SIG-M5 treated with dmso at 0.1 percent for 504 hours (cell line): ENCODE measurements around the gene INSYN1.
"Not testable (repeated sequence)": the region's sequence is repeated elsewhere in the genome, so short reads cannot be mapped to it uniquely, and the experiment has no call there.

Experiments
- DNase-seq: peaks from one replicate; lab custom pipeline; 2025; ENCODE audit not compliant: unreplicated experiment; lab: John Stamatoyannopoulos, UW

Gene INSYN1

DNA sequence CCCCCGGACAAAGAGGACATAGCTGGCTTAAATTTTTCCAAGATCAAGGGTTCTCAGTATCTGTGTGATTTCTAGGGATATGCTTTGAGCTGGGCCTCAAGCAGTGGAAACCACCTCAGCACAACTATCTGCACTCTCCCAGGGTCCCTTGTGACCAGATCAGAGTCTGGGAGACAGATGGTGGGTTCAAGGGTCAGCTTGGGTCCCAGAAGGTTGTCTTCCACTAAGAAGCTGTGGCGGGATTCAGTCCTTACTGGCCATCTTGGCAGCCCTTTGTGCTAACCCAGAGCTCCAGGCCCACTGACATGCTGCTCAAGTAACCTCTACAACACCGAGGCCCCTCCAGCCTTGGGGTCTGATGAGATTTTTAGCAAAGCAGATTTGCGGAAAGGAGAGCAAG lies 2.7 kb downstream of the INSYN1 start:
- no peak for DNase-seq

DNA sequence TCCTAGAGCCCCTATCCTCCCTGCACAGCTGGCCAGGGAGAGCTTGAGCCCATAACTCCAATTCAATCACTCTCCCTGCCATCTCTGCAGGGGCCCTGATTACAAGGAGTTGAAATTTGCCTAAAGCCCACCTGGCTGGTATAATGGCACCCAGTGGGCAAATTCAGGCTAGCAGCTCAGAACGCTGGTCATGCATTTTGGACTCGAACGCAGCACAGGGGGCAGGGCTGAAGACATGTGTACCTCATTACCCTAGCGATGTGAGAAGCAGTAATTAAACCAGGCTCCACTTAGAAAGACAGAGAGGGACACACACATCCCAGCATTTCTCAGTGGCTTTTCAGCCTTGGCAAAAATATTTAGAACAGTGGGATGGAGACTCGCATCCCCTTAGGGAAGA lies 3.2 kb downstream of the INSYN1 start:
- no peak for DNase-seq

DNA sequence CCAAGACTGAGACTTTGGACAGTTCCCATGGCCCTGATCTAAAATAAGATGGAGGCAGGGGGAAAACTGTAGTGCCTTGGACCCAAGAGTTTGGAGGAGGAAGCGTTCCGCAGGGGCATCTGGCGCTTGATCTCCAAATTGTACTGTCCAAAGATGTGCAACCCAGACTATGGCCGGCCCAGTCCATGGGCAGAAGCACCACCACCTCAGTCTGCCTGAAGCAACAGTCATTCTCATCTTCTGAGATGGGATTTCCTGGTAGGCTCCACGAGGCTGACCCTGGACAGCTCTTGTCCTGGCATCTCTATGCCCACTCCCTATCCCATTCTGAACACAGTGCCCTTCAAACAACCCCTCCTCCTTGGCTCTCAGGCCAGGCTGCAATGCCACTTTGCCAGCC lies 3.6 kb downstream of the INSYN1 start:
- DNase-seq: no peak

DNA sequence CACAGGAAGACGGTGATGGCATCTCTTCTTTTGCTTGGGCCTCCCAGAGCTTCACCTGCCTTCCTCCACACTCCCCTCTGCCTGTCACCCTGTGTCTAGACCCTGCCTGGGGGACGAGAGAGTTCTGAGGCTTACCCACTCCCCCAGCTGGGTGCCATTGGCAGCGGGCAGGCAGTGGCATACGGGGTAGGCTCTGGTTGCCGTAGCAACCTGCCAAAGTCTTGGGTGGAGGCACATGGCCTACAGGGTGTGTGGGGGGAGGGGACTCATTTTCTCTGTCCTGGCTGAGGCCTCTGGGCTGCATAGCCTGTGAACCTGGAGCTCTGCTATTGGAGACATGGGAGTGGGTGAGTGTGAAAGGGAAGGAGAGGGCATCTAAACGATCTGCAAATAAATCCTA lies 4.4 kb downstream of the INSYN1 start:
- DNase-seq: no peak

DNA sequence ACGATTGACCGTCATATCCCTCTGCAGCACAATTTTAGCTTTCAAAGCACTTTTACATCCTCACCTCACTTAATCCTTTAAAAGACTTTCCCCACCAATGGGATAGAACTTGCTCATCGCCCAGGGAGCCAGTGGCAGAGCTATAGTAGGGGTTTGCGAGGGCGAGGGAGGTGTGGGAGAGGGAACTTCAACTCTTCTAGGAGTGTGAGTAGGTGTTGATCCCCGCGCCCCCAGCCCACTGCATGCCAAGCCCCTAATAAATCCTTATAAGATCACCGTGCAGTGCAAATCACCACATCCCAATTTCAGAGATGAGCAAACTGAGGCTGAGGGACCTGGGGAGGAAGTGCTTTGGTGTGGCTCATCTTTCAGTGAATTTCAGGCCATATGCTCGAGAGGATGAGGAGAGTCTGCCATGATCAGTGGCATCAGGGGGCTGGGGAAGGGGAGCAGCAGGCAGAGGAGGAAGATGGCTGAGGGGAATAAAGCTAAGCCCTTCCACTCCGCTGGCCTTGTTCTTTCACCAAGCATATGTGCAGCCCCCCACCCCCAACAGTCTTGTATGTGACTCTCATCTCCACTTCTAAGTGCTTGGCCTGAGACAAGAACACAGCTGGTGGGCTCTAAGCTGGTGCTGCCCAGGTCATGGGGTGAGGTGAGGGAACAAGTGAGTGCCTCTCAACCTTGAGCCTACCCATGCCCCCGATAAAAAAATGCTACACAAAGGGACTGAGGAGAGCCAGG lies 5.1 kb downstream of the INSYN1 start:
- DNase-seq: no peak

DNA sequence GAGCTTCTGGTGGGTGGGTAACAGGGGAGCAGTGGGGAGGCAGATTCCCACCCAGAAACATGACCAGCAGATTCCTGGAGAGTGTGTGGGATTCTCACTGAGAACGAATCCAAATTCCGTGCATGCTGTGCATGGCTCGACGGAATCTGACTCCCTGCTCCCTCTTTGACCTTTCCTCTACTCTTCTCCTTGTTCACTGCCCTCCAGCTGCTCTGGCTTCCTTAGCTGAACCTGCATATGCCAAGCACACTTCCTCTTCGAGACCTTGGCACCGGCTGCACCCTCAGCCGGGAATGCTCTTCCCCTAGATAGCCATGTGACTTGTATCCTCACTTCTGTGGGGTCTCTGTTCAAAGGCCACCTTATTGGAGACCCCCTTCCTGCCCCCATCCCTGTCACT lies 6.3 kb downstream of the INSYN1 start:
- DNase-seq: no peak

DNA sequence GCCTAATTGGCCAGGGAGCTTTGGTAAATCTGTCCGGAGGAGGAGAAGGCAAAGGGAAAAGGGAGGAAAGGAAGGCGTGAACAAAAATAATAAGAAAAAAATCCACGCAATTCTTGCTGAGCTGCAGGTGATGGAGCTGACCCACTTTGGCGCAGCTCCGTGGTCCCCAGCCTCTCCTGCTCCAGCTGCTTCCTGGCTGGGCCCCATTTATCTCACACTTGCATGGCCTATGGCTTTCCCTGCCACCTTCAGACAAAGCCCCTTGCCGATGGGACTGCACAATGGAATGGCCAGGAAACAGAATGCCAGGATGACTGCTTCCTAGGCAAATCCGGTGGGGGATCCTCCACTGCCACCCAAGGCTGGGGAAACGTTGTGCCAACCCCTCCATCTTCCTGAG lies 6.9 kb downstream of the INSYN1 start:
- no peak for DNase-seq

DNA sequence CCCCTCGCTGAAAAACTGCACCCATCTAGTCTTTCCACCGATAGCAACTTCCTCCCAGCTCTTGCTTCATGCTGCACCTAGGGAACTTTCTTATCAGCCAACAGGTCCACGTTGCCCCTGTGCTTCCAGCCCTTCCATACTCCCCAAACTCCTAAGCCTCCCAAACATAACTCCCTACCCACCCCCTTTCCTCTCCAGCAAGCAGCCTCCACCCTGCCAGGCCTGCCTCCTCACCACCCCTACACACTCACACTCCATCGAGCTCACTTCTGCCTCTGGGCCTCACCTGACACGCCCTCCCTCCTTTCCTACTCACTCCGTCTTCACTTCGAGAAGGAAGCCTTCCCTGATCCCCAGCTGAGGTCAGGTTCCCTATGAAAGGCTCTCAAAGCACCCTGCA lies 8.1 kb downstream of the INSYN1 start:
- no peak for DNase-seq

DNA sequence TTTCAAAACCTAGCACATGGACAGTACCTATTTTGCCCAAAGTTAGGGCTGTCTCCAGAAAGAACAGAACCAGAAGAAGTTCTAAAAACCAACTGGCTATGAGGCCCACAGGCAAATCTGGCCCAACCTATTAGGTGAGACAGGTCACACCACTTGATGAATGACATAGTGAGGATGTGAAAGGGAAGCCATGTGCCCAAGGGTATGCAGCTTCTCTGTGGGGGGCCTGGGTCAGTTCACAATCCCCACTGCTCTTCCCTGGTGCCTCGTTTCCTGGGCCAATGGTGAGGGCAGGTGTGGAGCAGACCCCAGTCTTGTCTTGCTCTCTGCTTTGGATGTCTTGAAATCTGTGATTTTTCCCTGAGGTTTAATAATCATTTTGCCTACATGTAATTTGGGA lies 8.9 kb downstream of the INSYN1 start:
- DNase-seq: no peak

DNA sequence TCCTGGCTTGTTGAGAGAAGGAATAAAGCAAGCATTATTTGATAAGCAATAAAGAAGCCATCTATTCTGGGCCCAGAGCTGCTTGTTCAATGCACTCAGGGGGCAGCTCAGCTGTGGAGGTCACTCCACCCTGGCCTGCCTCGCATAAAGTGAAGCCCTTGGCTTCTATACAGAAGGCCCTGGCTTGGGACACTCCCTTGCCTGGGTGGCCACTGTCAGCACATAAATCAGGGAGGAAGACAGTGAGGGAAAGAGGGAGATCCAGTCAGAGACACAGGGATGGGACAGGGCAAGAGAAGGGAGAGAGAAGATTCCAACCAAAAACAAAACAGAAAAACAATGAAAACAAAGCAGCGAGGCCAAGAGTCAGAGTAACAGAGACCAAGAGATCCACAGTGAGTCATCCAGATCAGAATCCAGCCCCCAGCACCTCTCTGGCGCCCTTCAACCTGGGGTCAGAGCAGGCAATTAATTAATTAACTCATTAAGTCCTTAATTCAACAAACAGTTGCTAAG lies 11.8 kb downstream of the INSYN1 start:
- no peak for DNase-seq

DNA sequence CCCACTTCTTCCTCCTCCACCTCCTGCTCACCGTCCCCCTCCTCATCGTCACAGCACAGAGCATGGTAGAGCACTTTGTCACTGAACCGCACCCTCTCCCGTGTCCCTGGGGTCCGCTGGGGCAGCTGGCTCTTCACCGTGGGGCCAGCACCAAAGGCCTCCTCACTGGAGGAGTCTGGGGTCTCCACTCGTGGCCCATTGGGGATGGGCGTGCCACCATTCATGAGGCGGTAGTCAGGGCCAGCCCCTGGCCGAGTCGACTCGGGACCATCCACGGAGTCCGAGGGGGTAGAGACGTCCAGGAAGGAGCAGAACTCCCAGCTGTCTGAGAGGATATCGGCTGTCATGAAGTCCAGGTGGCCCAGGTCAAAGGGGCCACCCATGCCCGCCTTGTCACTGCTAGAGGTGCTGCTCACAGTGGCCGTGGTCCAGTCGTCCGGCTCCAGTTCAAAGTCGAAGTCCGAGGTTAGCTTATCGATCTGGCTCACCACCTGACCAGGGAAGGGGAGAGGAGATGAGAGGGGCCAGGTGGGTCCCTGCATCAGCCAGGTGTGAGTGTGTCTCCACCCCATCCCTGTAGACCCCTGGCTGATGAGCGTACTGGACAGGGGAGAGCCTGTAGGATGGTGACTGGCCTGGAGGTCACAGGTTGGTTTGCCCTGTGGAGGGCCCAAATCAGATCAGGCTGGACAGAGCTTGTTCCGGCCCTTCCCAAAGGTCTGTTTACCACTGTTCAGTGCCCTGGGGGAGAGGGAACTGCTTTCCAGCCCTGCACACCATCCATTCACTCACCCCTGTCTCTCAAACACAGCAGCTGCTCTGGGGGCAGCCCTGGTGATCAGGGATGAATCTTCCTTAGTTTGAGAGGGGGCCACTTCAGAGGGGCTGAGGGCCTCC lies 12.8 kb downstream of the INSYN1 start:
- no peak for DNase-seq

DNA sequence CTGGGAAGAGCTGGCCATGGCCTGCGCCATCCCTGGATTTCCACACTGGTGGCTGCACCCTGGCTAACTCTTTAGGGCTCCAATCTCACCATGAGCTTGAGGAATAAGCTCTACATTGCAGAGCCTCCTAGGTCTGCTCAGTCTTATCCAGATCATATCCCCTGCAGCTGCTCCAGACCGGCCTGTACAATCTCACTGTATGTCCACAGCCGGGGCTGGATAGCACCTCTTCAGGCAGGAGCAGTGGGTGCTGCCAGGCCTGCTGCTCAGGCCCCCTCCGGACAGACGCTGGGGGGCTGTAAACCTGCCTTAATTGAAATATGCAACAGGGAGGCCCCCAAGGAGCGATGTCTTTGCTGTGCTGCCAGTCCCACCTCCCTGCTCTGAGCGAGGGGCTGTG lies 15.6 kb downstream of the INSYN1 start:
- no peak for DNase-seq

DNA sequence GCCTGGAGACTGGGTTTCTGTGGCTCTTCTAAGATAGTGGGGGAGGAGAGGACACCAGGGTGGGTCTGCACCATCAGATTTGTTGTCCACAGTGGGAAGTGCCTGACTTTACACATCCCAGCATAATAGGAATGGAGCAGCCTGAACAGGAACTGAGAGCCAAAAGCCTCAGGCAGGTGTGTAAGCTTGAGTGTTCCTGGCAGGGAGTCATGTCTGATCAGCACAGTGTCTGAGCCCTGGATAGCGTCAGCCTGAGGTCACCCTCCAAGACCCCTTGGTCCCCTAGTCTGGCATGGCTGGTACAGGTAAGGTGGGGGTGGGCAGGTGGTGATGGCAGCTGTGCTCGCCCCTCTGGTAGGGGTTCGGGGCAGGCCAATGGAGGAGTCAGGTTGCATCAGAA lies 20.2 kb downstream of the INSYN1 start:
- DNase-seq: no peak

DNA sequence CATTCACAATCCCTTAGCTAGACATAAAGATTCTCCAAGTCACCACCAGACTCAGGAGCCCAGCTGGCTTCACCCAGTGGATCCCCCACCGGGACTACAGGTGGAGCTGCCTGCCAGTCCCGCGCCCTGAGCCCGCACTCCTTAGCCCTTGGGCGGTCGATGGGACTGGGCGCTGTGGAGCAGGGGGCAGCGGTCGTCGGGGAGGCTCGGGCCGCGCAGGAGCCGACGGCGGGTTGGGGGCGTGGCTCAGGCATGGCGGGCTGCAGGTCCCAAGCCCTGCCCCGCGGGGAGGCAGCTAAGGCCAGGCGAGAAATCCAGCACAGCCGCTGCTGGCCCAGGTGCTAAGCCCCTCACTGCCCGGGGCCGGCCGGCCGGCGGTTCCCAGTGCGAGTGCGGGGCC lies 21.1 kb downstream of the INSYN1 start:
- not testable (repeated sequence) for DNase-seq

DNA sequence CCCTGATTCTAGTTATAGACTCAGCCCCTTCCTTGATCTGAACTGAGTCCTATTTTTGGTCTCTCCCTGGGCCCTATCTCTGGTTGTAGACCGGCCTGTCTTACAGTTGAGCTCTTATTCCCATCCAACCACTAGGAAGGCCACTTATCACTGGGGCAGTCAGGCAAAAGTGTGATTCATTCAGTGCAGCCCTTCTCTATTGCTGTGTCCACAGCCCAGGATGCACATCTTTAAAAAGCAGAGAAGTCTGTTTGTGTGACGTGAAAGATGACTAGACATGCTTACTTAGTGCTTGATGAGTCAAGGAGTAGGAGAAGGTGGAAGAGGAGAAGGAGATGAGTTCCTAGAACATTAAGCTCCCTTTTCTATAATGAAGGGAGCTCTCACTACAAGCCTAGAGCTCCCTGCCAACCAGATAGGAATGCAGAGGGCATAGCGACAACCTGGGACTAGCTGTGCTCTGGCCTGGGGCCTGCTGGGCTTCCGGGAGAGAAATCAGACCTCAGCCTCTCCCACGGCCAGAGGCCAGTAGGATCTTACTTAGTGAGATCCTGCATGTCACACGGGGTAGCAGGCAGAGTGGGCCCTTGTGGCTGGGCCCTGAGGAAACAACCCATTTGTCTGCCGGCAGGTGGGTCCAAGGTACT lies 25.7 kb downstream of the INSYN1 start:
- no peak for DNase-seq

DNA sequence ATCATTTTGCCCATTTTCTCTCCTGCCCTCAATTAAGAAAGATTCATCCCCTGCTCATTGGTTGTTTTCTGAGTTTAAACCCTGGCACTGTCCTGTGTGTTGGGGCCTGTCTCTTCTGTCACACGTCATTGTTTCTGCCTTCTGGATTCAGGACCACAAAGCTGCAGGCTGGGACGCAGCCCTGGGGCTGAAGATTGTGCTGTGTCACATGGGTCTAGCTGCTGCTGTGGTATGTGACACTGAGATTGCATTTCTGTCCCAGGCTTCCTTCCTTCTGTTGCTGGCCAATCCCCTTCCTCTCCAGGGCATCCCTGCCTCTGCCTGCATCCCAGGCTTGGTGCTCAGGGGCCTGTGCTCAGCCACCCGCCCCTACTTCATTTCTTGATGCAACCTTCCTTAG lies 28.9 kb downstream of the INSYN1 start:
- no peak for DNase-seq

DNA sequence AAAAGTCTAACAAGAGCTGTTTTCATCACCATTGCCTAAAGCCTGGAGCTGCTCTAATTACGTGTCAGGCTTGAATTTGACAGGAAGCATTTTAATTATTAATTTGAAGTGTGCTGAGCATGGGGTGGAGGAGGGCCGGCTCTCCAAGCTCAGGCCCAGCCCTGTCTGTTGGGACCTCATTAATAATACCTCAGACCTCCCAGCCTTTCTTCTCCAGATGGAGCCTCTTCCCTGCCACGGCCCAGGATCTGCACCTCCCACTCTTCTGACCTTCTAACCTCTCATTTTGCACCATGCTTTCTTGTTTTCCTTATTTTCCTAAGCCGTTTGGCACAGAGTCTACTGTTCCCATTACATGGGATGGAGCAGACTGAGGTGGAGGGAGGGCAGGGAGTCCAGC lies 30.0 kb downstream of the INSYN1 start:
- DNase-seq: no peak

DNA sequence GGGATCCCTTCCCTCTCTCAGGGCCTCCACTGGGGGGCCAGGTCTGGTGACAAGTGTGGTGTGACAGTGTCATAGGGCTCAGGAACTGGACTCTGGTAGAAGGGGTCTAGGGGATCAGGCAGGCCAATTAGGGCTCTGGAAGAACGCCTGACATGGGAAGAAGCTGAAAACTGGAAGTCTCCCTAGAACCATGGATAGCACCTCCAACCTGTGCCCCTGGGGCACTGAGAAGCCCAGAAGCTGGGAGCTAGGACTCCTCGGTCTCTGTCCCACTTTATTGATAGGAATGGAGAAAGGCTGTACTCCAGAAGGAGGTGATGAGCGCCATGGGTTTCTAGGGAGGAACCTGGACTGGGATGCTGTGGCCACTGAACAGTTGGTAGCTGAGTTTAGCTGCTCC lies 30.7 kb downstream of the INSYN1 start:
- DNase-seq: no peak

DNA sequence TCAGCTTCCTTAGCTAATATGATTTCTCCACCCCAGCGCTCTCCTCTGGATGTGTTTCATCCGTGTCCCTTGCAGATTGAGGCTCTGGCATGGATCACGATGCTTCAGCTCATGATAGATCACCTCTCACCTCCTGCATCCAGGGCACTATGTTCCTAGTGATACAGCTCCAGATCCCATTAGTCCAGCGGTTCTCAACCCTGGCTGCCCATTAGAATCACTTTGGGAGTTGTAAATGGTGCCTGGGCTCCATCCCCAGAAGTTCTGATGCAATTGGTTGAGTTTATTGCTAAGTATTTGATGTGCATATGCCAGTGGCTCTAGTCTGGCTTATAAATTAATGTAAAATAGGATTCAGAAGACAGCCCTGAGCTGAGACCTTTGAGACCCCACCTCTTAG lies 34.5 kb downstream of the INSYN1 start:
- no peak for DNase-seq

DNA sequence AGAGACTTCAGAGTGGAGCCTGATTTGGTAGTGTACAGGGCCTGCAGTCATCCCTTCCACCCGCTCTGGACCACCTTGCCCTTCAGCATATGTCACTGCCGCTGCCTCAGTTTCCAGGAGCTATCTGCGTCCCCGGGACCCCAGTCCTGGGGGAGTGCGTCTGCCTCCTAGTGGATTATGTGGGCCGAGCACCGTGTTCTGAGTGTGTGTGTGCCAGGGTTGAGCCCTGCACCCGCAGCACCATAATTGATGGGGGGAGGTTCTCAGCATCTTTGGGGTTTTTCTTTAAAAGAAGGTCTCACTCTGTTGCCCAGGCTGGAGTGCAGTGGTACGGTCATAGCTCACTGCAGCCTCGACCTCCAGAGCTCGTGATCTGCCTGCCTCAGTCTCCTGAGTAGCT lies 35.3 kb downstream of the INSYN1 start:
- no peak for DNase-seq

DNA sequence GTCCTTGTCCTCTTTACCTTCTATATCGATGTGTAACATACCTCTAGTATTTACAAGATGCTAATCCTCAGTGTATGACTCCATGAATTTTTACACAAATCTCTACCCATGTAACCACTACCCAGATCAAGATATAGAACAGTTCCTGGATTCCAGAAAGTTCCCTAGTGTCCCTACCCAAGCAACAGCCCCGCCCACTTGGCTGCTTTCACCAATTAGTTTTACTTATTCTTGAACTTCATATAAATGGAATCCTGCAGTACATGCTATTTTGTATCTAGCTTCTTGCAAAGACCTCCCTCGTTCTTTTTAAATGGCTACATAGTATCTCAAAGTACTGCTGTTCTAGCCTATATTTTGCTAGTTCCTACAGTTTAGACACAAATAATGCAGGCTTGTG lies 35.9 kb downstream of the INSYN1 start:
- DNase-seq: no peak

DNA sequence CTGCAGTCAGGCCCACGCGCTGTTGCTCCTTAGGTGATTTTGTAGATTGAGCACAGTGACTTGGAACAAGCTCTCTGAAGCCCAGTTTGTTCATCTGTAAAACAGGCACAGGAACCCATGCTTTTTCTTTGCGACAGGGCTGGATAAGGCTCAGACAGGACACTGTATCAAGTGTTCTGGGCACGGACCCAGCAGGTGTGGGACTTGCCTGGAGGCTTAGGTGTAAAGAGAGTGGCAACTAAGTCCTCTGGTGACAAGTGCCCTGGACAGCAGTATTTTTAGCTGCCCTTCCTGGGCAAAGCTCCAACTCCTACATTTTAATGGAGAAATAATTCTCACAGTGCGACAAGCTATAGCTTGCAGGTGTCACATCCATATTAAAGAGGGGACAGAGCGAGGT lies 36.7 kb downstream of the INSYN1 start:
- DNase-seq: no peak
